Right cardiac atrium (tissue), 5 donors: ENCODE data around the gene JAML. TPM values are rescaled to one million over a fixed set of nuclear protein-coding genes. Genes with fewer than 3 reads are reported as not detected.
A peak's percentile ranks its signal among the peaks of the same experiment; 100 is the strongest.

Experiments
- ATAC-seq, 2 donors: fragments of 200-7000 bp; cut with Tn5 transposase; one replicate each; pipeline versions ENCODE4 v1.8.0 to v1.9.1; 2020; ENCODE audit warnings: moderate library complexity in 2 of 2, mild to moderate bottlenecking in 1 of 2
- DNase-seq, 3 donors: peaks; one replicate each; pipeline ENCODE4 v3.0.0-alpha.2; 2020
- H3K27ac ChIP-seq: one replicate; pipeline ENCODE4 v1.5.1; 2013; ENCODE audit warnings: mild to moderate bottlenecking, low read length, control low read depth, moderate library complexity
- H3K27me3 ChIP-seq: one replicate; pipeline ENCODE4 v1.6.1; 2013; ENCODE audit not compliant: control insufficient read depth, insufficient read depth
- H3K4me1 ChIP-seq: one replicate; pipeline ENCODE4 v1.6.1; 2013; ENCODE audit warnings: low read length; ENCODE audit not compliant: control insufficient read depth, insufficient read depth
- H3K4me3 ChIP-seq: one replicate; pipeline ENCODE4 v1.5.1; 2013; ENCODE audit warnings: low read length, control low read depth
- H3K9me3 ChIP-seq: one replicate; pipeline ENCODE4 v1.6.1; 2013; ENCODE audit warnings: low read length; ENCODE audit not compliant: control insufficient read depth
- WGBS: extraction: QIAGEN DNeasy Blood & Tissue Kit; methylation state at CpG from one replicate; pipeline ENCODE4 v1.1.7; 2013; 5-methylcytosine and 5-hydroxymethylcytosine counted together
- intact Hi-C, 4 donors: fragments of 100-400 bp; cut with DNase I; formaldehyde crosslinking; loops; one replicate each; pipeline versions ENCODE4 v1.11.0 to v1.14.0; 2022 to 2023
- polyA plus RNA-seq: library from polyadenylated mRNA; stranded (reverse); fragments of 200-250 nt; gene quantifications from one replicate; pipeline ENCODE4 v1.2.3, GENCODE V29; 2013
- total RNA-seq, 4 donors: library from RNA; stranded (reverse); fragmentation: NEBNext Ultra II Directional; extraction: Animal tissue kit (Norgen Biotek cat#: 25700); gene quantifications; one replicate each; pipeline ENCODE4 v1.2.1, GENCODE V29; 2021
- donor health status: healthy with polysubstance abuse.
- donor health status: DM: no; HTN: yes; CAD: no.
- donor health status: DM: no; HTN: no; CAD: no.
- donor health status: DM: no; HTN: yes; CAD: no; lungs with severe emphysema.
- donor health status: DM: yes; HTN: yes; CAD: no.

Gene JAML
- total and polyA plus RNA-seq, 5 donors = 2.0 to 8.0 (median 2.6) TPM

- H3K4me3 ChIP-seq = no peak overlapping the region
- intact Hi-C loops = no loop called here
- DNase-seq (no peak), ATAC-seq (peak in 1 of 2 donors; percentile 7)
- 85% methylated on average over 1 of the region's 1 CpG for WGBS
- H3K4me1 ChIP-seq = peaks cover 2% of the 10 kb centered on the region
- no peaks in the 10 kb centered on the region for H3K9me3 ChIP-seq
- no peak overlapping the region for H3K27ac ChIP-seq
- H3K27me3 ChIP-seq = no peaks in the 10 kb centered on the region
Measured at GRCh38 chr11:118238929-118239328, 14.1 kb upstream of the JAML start.

GRCh38 chr11:118238421-118238820, 13.6 kb upstream of the JAML start:
- Histone ChIP-seq H3K4me1 (peaks cover 2% of the 10 kb centered on the region), H3K27me3 (no peaks in the 10 kb centered on the region), H3K4me3 (no peak overlapping the region), H3K9me3 (no peaks in the 10 kb centered on the region), H3K27ac (no peak overlapping the region)
- intact Hi-C loops = no loop called here
- no peak for DNase-seq
- WGBS = 88% methylated on average over 2 of the region's 2 CpGs
- no peak for ATAC-seq

- WGBS = 79% methylated on average over 2 of the region's 2 CpGs
- no peak for ATAC-seq
- Histone ChIP-seq H3K27ac (no peak overlapping the region), H3K9me3 (no peaks in the 10 kb centered on the region), H3K27me3 (no peaks in the 10 kb centered on the region), H3K4me1 (peaks cover under 1% of the 10 kb centered on the region), H3K4me3 (no peak overlapping the region)
- intact Hi-C loops = no loop called here
- DNase-seq = no peak
Measured at GRCh38 chr11:118236170-118236569, 11.4 kb upstream of the JAML start.

- H3K27me3 ChIP-seq = no peaks in the 10 kb centered on the region
- 84% methylated on average over 5 of the region's 5 CpGs for whole genome bisulfite sequencing
- no peaks in the 10 kb centered on the region for H3K4me1 ChIP-seq
- no peak overlapping the region for H3K4me3 ChIP-seq
- H3K27ac ChIP-seq = no peak overlapping the region
- DNase-seq (no peak), ATAC-seq (peak in 1 of 2 donors; percentile 40)
- H3K9me3 ChIP-seq = no peaks in the 10 kb centered on the region
- intact Hi-C loops = no loop called here
Measured at GRCh38 chr11:118234833-118235232, 10.0 kb upstream of the JAML start.

- Histone ChIP-seq H3K9me3 (no peaks in the 10 kb centered on the region), H3K4me1 (no peaks in the 10 kb centered on the region), H3K27me3 (no peaks in the 10 kb centered on the region), H3K4me3 (no peak overlapping the region), H3K27ac (no peak overlapping the region)
- intact Hi-C loops = no loop called here
- ATAC-seq (no peak), DNase-seq (no peak)
- 90% methylated on average over 1 of the region's 1 CpG for WGBS
Measured at GRCh38 chr11:118233850-118234249, 9.0 kb upstream of the JAML start.

- ATAC-seq = no peak
- H3K4me3 ChIP-seq = no peak overlapping the region
- no peak overlapping the region for H3K27ac ChIP-seq
Measured at GRCh38 chr11:118233377-118233776, 8.6 kb upstream of the JAML start.

GRCh38 chr11:118232659-118233058, 7.8 kb upstream of the JAML start:
- Histone ChIP-seq H3K4me1 (no peaks in the 10 kb centered on the region), H3K27me3 (no peaks in the 10 kb centered on the region), H3K27ac (no peak overlapping the region), H3K4me3 (no peak overlapping the region), H3K9me3 (no peaks in the 10 kb centered on the region)
- no peak for DNase-seq
- 91% methylated on average over 1 of the region's 1 CpG for WGBS
- ATAC-seq = no peak
- intact Hi-C loops = no loop called here

More at GRCh38 chr11:118233377-118233776, 8.6 kb upstream of the JAML start:
- WGBS = 91% methylated on average over 5 of the region's 5 CpGs
- no peaks in the 10 kb centered on the region for H3K27me3 ChIP-seq
- no peak for DNase-seq
- intact Hi-C loops = no loop called here
- H3K4me1 ChIP-seq = no peaks in the 10 kb centered on the region
- H3K9me3 ChIP-seq = no peaks in the 10 kb centered on the region

GRCh38 chr11:118231461-118231860, 6.7 kb upstream of the JAML start:
- intact Hi-C loops = no loop called here
- Histone ChIP-seq H3K9me3 (no peaks in the 10 kb centered on the region), H3K27ac (no peak overlapping the region), H3K27me3 (no peaks in the 10 kb centered on the region), H3K4me1 (no peaks in the 10 kb centered on the region), H3K4me3 (no peak overlapping the region)
- no peak for ATAC-seq
- DNase-seq = no peak

- intact Hi-C loops = no loop called here
- H3K27me3 ChIP-seq = no peaks in the 10 kb centered on the region
- H3K4me3 ChIP-seq = no peak overlapping the region
- WGBS = 88% methylated on average over 3 of the region's 3 CpGs
- ATAC-seq (no peak), DNase-seq (no peak)
- no peaks in the 10 kb centered on the region for H3K9me3 ChIP-seq
- H3K4me1 ChIP-seq = no peaks in the 10 kb centered on the region
- no peak overlapping the region for H3K27ac ChIP-seq
Measured at GRCh38 chr11:118230088-118230487, 5.3 kb upstream of the JAML start.

GRCh38 chr11:118229274-118229847, 4.5 kb upstream of the JAML start:
- H3K4me3 ChIP-seq = no peak overlapping the region
- H3K4me1 ChIP-seq = no peaks in the 10 kb centered on the region
- 71% methylated on average over 5 of the region's 5 CpGs for WGBS

GRCh38 chr11:118227865-118228785, 3.3 kb upstream of the JAML start:
- WGBS = 80% methylated on average over 8 of the region's 8 CpGs
- no peak overlapping the region for H3K27ac ChIP-seq
- H3K9me3 ChIP-seq = no peaks in the 10 kb centered on the region
- no peaks in the 10 kb centered on the region for H3K27me3 ChIP-seq
- intact Hi-C loops = no loop called here
- DNase-seq = no peak
- H3K4me3 ChIP-seq = no peak overlapping the region
- ATAC-seq = no peak
- no peaks in the 10 kb centered on the region for H3K4me1 ChIP-seq

More at GRCh38 chr11:118229274-118229847, 4.5 kb upstream of the JAML start:
- Histone ChIP-seq H3K27me3 (no peaks in the 10 kb centered on the region), H3K9me3 (no peaks in the 10 kb centered on the region), H3K27ac (no peak overlapping the region)
- intact Hi-C loops = no loop called here
- DNase-seq = no peak
- ATAC-seq = no peak
